Esophagus muscularis mucosa (tissue), 3 donors: ENCODE results near the gene FCER2.

ENCODE experiments used
- CTCF ChIP-seq, 3 experiments: fragments of 200-600 bp in 2 of 3; fragments of 450-650 bp in 1 of 3; sonication (generic) in 2 of 3; IDR thresholded peaks; one replicate each; pipeline ENCODE4 v1.5.1; 2017 to 2019; ENCODE audit warnings: antibody characterized with exemption in 3 of 3, mild to moderate bottlenecking in 2 of 3, moderate library complexity in 1 of 3
- POLR2AphosphoS5 ChIP-seq, 2 donors: sonication (generic); formaldehyde crosslinking; IDR thresholded peaks; one replicate each; pipeline ENCODE4 v1.6.1; 2017; ENCODE audit warnings: antibody characterized with exemption in 2 of 2

- TF ChIP-seq CTCF (IDR thresholded peaks at IDR 0.05) (no peak), POLR2AphosphoS5 (IDR thresholded peaks at IDR 0.05) (no peak)
Observed at GRCh38 chr19:7692417-7693088, 9.4 kb downstream of the FCER2 start.
